AG09319 (cell line): Measurements from ENCODE around the gene MGST1.

Source experiments
- DNase-seq: peaks from one replicate; pipeline ENCODE4 v3.0.0-alpha.2; 2010; ENCODE audit warnings: low read depth; ENCODE audit errors: extremely low read depth
- CTCF ChIP-seq: IDR thresholded peaks from 2 replicates; pipeline ENCODE4 v1.5.1; 2011; ENCODE audit warnings: low read depth, mild to moderate bottlenecking, inconsistent platforms, low read length, moderate library complexity

The MGST1 gene

GRCh38 chr12:16347391-16348298 is at the start of gene MGST1:
Gene MGST1 (plus strand): TSS chr12:16347645. CDS start chr12:16354253, 6,608 bp downstream.
- DNase-seq, result peak; percentile 30

GRCh38 chr12:16299403-16299802 is 48.0 kb upstream of the MGST1 start:
- no peak for DNase-seq
- no peak for TF ChIP-seq CTCF

More at GRCh38 chr12:16347391-16348298, at the start of gene MGST1:
- no peak for TF ChIP-seq CTCF

GRCh38 chr12:16300122-16300521 is 47.3 kb upstream of the MGST1 start:
- TF ChIP-seq CTCF, result no peak
- no peak for DNase-seq

- DNase-seq, result no peak
- no peak for TF ChIP-seq CTCF
These were observed 46.7 kb upstream of the MGST1 start for GRCh38 chr12:16300736-16301135.

GRCh38 chr12:16303939-16304338 is 43.5 kb upstream of the MGST1 start:
- no peak for TF ChIP-seq CTCF
- DNase-seq, result no peak

- TF ChIP-seq CTCF, result no peak
- DNase-seq, result no peak
These were observed 39.5 kb upstream of the MGST1 start for GRCh38 chr12:16307856-16308475.

- TF ChIP-seq CTCF, result no peak
- DNase-seq, result no peak
These were observed 36.5 kb upstream of the MGST1 start for GRCh38 chr12:16310934-16311333.
